Panc1 (cell line): Measurements from ENCODE around the gene TMEM151B. TPM values are rescaled to one million over a fixed set of nuclear protein-coding genes. Genes with fewer than 3 reads are reported as not detected.

ENCODE experiments used
- ATAC-seq: fragments of 200-7000 bp; cut with Tn5 transposase; 2 replicates; pipeline ENCODE4 v1.9.1; 2020; ENCODE audit warnings: mild to moderate bottlenecking, moderate library complexity
- BruUV-seq: library from RNA; stranded (reverse); fragments of 400-500 nt; replicated peaks from 2 replicates; lab custom pipeline; 2021; lab: Mats Ljungman, UMichigan
- CTCF ChIA-PET: fragments of 300-600 bp; sonication (Branson Sonifier 250); formaldehyde crosslinking; loops from one replicate; lab custom pipeline; 2022; ENCODE audit warnings: antibody characterized with exemption; lab: Charles Lee
- POLR2A ChIA-PET: fragments of 300-600 bp; sonication (Branson Sonifier 250); formaldehyde crosslinking; loops from one replicate; lab custom pipeline; 2022; ENCODE audit warnings: antibody characterized with exemption; lab: Charles Lee
- DNase-seq: peaks from one replicate; pipeline ENCODE4 v3.0.0-alpha.2; 2010; ENCODE audit warnings: low read depth, low spot score
- H3K27ac ChIP-seq: 2 replicates; pipeline ENCODE4 v1.5.1; 2011; ENCODE audit warnings: mild to moderate bottlenecking, low read length, inconsistent platforms
- H3K27me3 ChIP-seq: fragments of 200-500 bp; sonication (Bioruptor generic); 2 replicates; pipeline ENCODE4 v1.6.0; 2014; ENCODE audit warnings: low read length, inconsistent platforms; ENCODE audit not compliant: control insufficient read depth, insufficient read depth
- H3K36me3 ChIP-seq: fragments of 200-500 bp; sonication (Bioruptor generic); 2 replicates; pipeline ENCODE4 v1.5.1; 2014; ENCODE audit warnings: inconsistent platforms, mild to moderate bottlenecking, low read length, moderate library complexity; ENCODE audit not compliant: control insufficient read depth, insufficient read depth
- H3K4me1 ChIP-seq: 2 replicates; pipeline ENCODE4 v1.5.1; 2011; ENCODE audit warnings: inconsistent platforms, mild to moderate bottlenecking, low read length, moderate library complexity; ENCODE audit not compliant: control insufficient read depth, insufficient read depth
- H3K4me3 ChIP-seq, 2 experiments: 2 replicates each; pipeline ENCODE4 v1.5.1; 2011 to 2012; ENCODE audit warnings: low read depth in 2 of 2, low read length in 2 of 2, mild to moderate bottlenecking in 2 of 2, inconsistent platforms in 1 of 2, moderate library complexity in 1 of 2
- H3K9me3 ChIP-seq: fragments of 200-500 bp; sonication (Bioruptor generic); 2 replicates; pipeline ENCODE4 v1.5.1; 2014; ENCODE audit warnings: low read depth, mild to moderate bottlenecking, inconsistent platforms, low read length, moderate library complexity; ENCODE audit not compliant: control insufficient read depth, insufficient read depth
- POLR2AphosphoS5 ChIP-seq: IDR thresholded peaks from 2 replicates; pipeline ENCODE4 v1.6.1; 2012; ENCODE audit warnings: mild to moderate bottlenecking, low read depth, low read length, moderate library complexity
- SIN3A ChIP-seq: IDR thresholded peaks from 2 replicates; pipeline ENCODE4 v1.6.1; 2012; ENCODE audit warnings: low read depth, mild to moderate bottlenecking, low read length, moderate library complexity, borderline replicate concordance; ENCODE audit not compliant: insufficient read depth
- TCF7L2 ChIP-seq: IDR thresholded peaks from 2 replicates; pipeline ENCODE4 v1.6.1; 2011; ENCODE audit warnings: mild to moderate bottlenecking, low read depth, low read length, inconsistent platforms
- in situ Hi-C: cut with HindIII; loops from 2 replicates; pipeline ENCODE4 v1.10.0; 2016; ENCODE audit warnings: low sequenced_read_pairs, low pct_unique_long_range_greater_than_20kb
- intact Hi-C: fragments of 100-400 bp; cut with micrococcal nuclease; formaldehyde crosslinking; loops from one replicate; pipeline ENCODE4 v1.10.0; 2022; ENCODE audit not compliant: unreplicated experiment
- total RNA-seq: library from RNA; stranded (reverse); gene quantifications from one replicate; pipeline ENCODE4 v1.2.1, GENCODE V29; 2021; ENCODE audit not compliant: unreplicated experiment
- TF ChIP-seq, protein P1 (sequence below), 2 experiments: IDR thresholded peaks; 2 replicates each; pipeline ENCODE4 v1.6.1; 2011 to 2012; ENCODE audit warnings: low read depth in 2 of 2, control low read depth in 1 of 2, low read length in 1 of 2, mild to moderate bottlenecking in 1 of 2, moderate library complexity in 1 of 2; ENCODE audit not compliant: insufficient read depth in 1 of 2
- TF ChIP-seq, protein P2 (sequence below): fragments of 450-650 bp; IDR thresholded peaks from 2 replicates; pipeline ENCODE4 v1.5.1; 2017; ENCODE audit warnings: mild to moderate bottlenecking

Gene TMEM151B
- total RNA-seq, 1 experiment from 2014 or later = 0.18 TPM

DNA sequence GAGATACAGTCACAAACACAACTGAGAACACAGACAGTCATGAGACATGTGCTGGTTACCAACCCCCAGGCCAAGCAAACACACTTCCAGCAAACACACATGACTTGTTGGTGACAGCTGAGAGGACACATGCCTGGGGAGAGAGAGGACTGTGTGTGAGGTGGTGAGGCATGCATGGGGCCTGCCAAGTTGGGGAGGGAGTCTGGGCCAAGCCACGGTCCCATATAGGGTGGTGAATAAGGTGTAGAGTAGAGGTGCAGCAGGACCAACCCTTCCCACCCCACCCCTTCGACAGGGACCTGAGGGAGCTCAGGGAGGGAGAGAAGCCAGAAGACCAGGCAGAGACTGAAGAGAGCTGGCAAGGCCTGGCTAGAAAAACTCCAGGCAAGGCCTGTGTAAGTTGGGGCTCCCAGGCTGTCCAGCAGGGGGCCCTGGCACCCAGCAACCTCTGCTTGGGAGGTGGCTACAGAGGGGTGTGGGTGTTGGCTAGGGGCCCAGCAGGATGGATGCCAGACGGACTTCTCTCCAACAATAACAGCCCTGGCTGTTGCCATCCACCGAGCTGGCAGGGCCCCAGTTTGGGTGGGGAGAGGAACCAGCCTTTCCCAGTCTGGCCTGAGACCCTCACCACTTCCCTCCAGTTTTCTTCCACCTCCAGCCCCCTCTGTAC, 48.8 kb upstream of the TMEM151B start:
- peaks cover 62% of the 10 kb centered on the region for H3K4me1 ChIP-seq
- no peaks in the 10 kb centered on the region for H3K36me3 ChIP-seq
- TF ChIP-seq, protein P1, sequence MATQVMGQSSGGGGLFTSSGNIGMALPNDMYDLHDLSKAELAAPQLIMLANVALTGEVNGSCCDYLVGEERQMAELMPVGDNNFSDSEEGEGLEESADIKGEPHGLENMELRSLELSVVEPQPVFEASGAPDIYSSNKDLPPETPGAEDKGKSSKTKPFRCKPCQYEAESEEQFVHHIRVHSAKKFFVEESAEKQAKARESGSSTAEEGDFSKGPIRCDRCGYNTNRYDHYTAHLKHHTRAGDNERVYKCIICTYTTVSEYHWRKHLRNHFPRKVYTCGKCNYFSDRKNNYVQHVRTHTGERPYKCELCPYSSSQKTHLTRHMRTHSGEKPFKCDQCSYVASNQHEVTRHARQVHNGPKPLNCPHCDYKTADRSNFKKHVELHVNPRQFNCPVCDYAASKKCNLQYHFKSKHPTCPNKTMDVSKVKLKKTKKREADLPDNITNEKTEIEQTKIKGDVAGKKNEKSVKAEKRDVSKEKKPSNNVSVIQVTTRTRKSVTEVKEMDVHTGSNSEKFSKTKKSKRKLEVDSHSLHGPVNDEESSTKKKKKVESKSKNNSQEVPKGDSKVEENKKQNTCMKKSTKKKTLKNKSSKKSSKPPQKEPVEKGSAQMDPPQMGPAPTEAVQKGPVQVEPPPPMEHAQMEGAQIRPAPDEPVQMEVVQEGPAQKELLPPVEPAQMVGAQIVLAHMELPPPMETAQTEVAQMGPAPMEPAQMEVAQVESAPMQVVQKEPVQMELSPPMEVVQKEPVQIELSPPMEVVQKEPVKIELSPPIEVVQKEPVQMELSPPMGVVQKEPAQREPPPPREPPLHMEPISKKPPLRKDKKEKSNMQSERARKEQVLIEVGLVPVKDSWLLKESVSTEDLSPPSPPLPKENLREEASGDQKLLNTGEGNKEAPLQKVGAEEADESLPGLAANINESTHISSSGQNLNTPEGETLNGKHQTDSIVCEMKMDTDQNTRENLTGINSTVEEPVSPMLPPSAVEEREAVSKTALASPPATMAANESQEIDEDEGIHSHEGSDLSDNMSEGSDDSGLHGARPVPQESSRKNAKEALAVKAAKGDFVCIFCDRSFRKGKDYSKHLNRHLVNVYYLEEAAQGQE (IDR thresholded peaks at IDR 0.05; ENCODE audit: insufficient read depth in 1 of 2, low read depth in 2 of 2, low read length in 1 of 2) = no peak
- peak; percentile 55; the same call in 1 of the 2 replicates for TF ChIP-seq POLR2AphosphoS5
- TF ChIP-seq, protein P2, sequence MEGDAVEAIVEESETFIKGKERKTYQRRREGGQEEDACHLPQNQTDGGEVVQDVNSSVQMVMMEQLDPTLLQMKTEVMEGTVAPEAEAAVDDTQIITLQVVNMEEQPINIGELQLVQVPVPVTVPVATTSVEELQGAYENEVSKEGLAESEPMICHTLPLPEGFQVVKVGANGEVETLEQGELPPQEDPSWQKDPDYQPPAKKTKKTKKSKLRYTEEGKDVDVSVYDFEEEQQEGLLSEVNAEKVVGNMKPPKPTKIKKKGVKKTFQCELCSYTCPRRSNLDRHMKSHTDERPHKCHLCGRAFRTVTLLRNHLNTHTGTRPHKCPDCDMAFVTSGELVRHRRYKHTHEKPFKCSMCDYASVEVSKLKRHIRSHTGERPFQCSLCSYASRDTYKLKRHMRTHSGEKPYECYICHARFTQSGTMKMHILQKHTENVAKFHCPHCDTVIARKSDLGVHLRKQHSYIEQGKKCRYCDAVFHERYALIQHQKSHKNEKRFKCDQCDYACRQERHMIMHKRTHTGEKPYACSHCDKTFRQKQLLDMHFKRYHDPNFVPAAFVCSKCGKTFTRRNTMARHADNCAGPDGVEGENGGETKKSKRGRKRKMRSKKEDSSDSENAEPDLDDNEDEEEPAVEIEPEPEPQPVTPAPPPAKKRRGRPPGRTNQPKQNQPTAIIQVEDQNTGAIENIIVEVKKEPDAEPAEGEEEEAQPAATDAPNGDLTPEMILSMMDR = peak; percentile 95
- no peaks in the 10 kb centered on the region for H3K27me3 ChIP-seq
- peak overlapping the region; percentile 1 to 83; a peak in 3 of 4 replicates for H3K4me3 ChIP-seq
- no peaks in the 10 kb centered on the region for H3K9me3 ChIP-seq
- DNase-seq = no peak
- ChIA-PET CTCF (interaction anchor here (0.6 to 1.0 kb wide), 5 partner anchors 13 to 43 kb away, joined by 3 to 10 read pairs (median 5); no protein-coding TSS in a partner anchor), POLR2A (interaction anchor here (0.6 to 0.8 kb wide), 4 partner anchors 36 to 1122 kb away, joined by 3 to 14 read pairs (median 5); no protein-coding TSS in a partner anchor)
- peak; percentile 65 for ATAC-seq
- in situ Hi-C loops (no loop called here), intact Hi-C loops (loop anchor here (5.0 kb wide), 1 partner anchor 44 kb away; no protein-coding TSS in a partner anchor)
- BruUV-seq = no TSS peak
- peak overlapping the region; percentile 78 for H3K27ac ChIP-seq

- ChIA-PET POLR2A (interaction anchor here (0.6 to 0.8 kb wide), 4 partner anchors 36 to 1123 kb away, joined by 3 to 14 read pairs (median 5); no protein-coding TSS in a partner anchor), CTCF (interaction anchor here (0.5 to 1.0 kb wide), 7 partner anchors 12 to 43 kb away, joined by 3 to 11 read pairs (median 5); no protein-coding TSS in a partner anchor)
- in situ Hi-C loops (no loop called here), intact Hi-C loops (loop anchor here (5.0 kb wide), 1 partner anchor 45 kb away; no protein-coding TSS in a partner anchor)
- Histone ChIP-seq H3K27me3 (no peaks in the 10 kb centered on the region), H3K36me3 (no peaks in the 10 kb centered on the region), H3K9me3 (no peaks in the 10 kb centered on the region), H3K4me3 (peak overlapping the region; percentile 1 to 83; a peak in 3 of 4 replicates), H3K4me1 (peaks cover 62% of the 10 kb centered on the region), H3K27ac (peak overlapping the region; percentile 95)
- TF ChIP-seq SIN3A (no peak), POLR2AphosphoS5 (no peak), TCF7L2 (no peak)
- TF ChIP-seq, protein P1 (IDR thresholded peaks at IDR 0.05; ENCODE audit: insufficient read depth in 1 of 2, low read depth in 2 of 2, low read length in 1 of 2) = no peak
- TF ChIP-seq, protein P2 = no peak
- BruUV-seq = no TSS peak
- ATAC-seq (peak; percentile 2; the same call in 1 of the 2 replicates), DNase-seq (no peak)
These were observed 48.3 kb upstream of the TMEM151B start for GRCh38 chr6:44221961-44222335.
